Measurements from ENCODE around the gene PTF1A. TPM values are rescaled to one million over a fixed set of nuclear protein-coding genes. Genes with fewer than 3 reads are reported as not detected.

Gene PTF1A
- polyA plus RNA-seq, 1 of the 3 experiments (the other 2 are of a cell fraction): not detected

DNA sequence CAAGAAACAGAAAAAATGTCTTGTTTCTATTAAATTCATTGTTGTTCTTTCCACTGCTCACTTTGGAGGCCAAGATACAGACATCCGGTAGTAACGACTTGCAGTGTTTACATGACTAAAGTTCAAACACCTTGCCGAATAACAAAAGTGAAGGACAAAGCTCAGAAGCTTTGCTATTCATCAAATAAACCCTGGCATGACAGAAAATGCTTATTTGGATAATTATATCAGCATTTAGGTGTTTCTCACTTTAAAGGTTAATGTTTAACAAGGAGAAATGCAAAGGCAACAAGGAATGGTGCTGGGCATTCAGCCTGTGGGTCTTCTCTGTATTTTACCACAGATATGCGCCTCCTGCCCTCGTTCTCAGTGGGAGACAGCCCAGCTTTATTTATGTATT is 5.4 kb upstream of the PTF1A start:
- H3F3A ChIP-seq (replicated peaks; ENCODE audit: insufficient read depth): no peaks in the 10 kb centered on the region
- H3K4me2 ChIP-seq: no peak overlapping the region
- H3K27me3 ChIP-seq (ENCODE audit: insufficient read depth): peaks cover 15% of the 10 kb centered on the region
- no peaks in the 10 kb centered on the region for H3K4me1 ChIP-seq (ENCODE audit: control insufficient read depth in 1 of 2, insufficient read depth in 2 of 2, low read depth in 1 of 2, low read length in 1 of 2)
- no peaks in the 10 kb centered on the region for H3K79me2 ChIP-seq (ENCODE audit: insufficient read depth)
- no peak overlapping the region for H3K4me3 ChIP-seq (ENCODE audit: low read depth in 2 of 2, low read length in 1 of 2)
- H3K9me2 ChIP-seq: no peaks in the 10 kb centered on the region
- H3K36me3 ChIP-seq (replicated peaks in 1 of 2; ENCODE audit: control insufficient read depth in 1 of 2, insufficient read depth in 2 of 2, low read length in 1 of 2): no peaks in the 10 kb centered on the region
- no peak overlapping the region for H3K27ac ChIP-seq (ENCODE audit: low read depth in 2 of 2, low read length in 1 of 2)
- no peak for DNase-seq
- WGBS (ENCODE audit: low lambda C conversion rate): 35% methylated on average over 5 of the region's 5 CpGs
- ChIA-PET CTCF (interaction anchor here (0.5 to 1.5 kb wide), 3 partner anchors 28 to 108 kb away, joined by 4 to 7 read pairs (median 5); no protein-coding TSS in a partner anchor), POLR2A (no interaction called here)
- no peak overlapping the region for H3K9ac ChIP-seq
- no peaks in the 10 kb centered on the region for H4K20me1 ChIP-seq (ENCODE audit: insufficient read depth)
- H3K9me3 ChIP-seq: no peaks in the 10 kb centered on the region
- no peak overlapping the region for H2AFZ ChIP-seq (ENCODE audit: low read depth)
- TF ChIP-seq FOXM1 (IDR thresholded peaks at IDR 0.05; ENCODE audit: low read depth) (no peak), SIN3A (IDR thresholded peaks at IDR 0.05; ENCODE audit: borderline replicate concordance, low read depth, low read length) (no peak), RXRA (IDR thresholded peaks at IDR 0.05; ENCODE audit: borderline replicate concordance, low read depth) (no peak), GATA2 (CRISPR knock-in tag; IDR thresholded peaks at IDR 0.05) (no peak), MXI1 (IDR thresholded peaks at IDR 0.05; ENCODE audit: low read depth, low read length) (no peak), MEF2A (IDR thresholded peaks at IDR 0.05; ENCODE audit: borderline replicate concordance, low read depth) (no peak), NRF1 (IDR thresholded peaks at IDR 0.05; ENCODE audit: low read depth, low read length) (no peak), FOXJ3 (CRISPR knock-in tag; IDR thresholded peaks at IDR 0.05) (no peak), EZH2phosphoT487 (IDR thresholded peaks at IDR 0.05; ENCODE audit: borderline replicate concordance, low read depth) (no peak), CHD2 (IDR thresholded peaks at IDR 0.05; ENCODE audit: low read length, partially characterized antibody) (no peak)
- TF ChIP-seq, protein P1, sequence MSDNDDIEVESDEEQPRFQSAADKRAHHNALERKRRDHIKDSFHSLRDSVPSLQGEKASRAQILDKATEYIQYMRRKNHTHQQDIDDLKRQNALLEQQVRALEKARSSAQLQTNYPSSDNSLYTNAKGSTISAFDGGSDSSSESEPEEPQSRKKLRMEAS (IDR thresholded peaks at IDR 0.05; ENCODE audit: low read depth): no peak
- TF ChIP-seq, protein P2, sequence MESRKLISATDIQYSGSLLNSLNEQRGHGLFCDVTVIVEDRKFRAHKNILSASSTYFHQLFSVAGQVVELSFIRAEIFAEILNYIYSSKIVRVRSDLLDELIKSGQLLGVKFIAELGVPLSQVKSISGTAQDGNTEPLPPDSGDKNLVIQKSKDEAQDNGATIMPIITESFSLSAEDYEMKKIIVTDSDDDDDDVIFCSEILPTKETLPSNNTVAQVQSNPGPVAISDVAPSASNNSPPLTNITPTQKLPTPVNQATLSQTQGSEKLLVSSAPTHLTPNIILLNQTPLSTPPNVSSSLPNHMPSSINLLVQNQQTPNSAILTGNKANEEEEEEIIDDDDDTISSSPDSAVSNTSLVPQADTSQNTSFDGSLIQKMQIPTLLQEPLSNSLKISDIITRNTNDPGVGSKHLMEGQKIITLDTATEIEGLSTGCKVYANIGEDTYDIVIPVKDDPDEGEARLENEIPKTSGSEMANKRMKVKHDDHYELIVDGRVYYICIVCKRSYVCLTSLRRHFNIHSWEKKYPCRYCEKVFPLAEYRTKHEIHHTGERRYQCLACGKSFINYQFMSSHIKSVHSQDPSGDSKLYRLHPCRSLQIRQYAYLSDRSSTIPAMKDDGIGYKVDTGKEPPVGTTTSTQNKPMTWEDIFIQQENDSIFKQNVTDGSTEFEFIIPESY (IDR thresholded peaks at IDR 0.05; ENCODE audit: borderline replicate concordance, low read depth): no peak

DNA sequence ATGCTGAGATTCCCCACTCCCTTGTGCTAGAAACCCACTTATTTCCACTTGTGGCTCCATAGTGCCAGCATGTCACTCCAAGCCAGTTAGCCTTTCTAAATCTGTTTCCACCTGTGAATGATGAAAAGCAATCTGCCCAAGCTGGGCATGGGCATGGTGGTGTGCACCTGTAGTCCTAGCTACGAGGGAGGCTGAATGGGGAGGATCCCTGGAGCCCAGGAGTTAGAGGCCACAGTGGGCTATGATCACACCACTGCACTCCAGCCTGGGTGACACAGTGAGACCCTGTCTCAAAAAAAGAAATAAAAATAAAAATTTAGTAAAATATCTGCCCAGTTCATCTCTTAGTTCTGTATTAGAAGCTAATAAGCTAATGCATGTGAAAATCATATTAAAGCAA is 5.0 kb upstream of the PTF1A start:
- no peak for DNase-seq
- Histone ChIP-seq H2AFZ (ENCODE audit: low read depth) (no peak overlapping the region), H3F3A (replicated peaks; ENCODE audit: insufficient read depth) (no peaks in the 10 kb centered on the region), H3K4me1 (ENCODE audit: control insufficient read depth in 1 of 2, insufficient read depth in 2 of 2, low read depth in 1 of 2, low read length in 1 of 2) (no peaks in the 10 kb centered on the region), H3K4me3 (ENCODE audit: low read depth in 2 of 2, low read length in 1 of 2) (no peak overlapping the region), H3K36me3 (replicated peaks in 1 of 2; ENCODE audit: control insufficient read depth in 1 of 2, insufficient read depth in 2 of 2, low read length in 1 of 2) (no peaks in the 10 kb centered on the region), H3K4me2 (no peak overlapping the region), H3K9me2 (no peaks in the 10 kb centered on the region), H4K20me1 (ENCODE audit: insufficient read depth) (no peaks in the 10 kb centered on the region), H3K27me3 (ENCODE audit: insufficient read depth) (peaks cover 18% of the 10 kb centered on the region), H3K27ac (ENCODE audit: low read depth in 2 of 2, low read length in 1 of 2) (no peak overlapping the region), H3K9ac (no peak overlapping the region), H3K79me2 (ENCODE audit: insufficient read depth) (no peaks in the 10 kb centered on the region), H3K9me3 (no peaks in the 10 kb centered on the region)
- TF ChIP-seq SMC3 (IDR thresholded peaks at IDR 0.05; ENCODE audit: low read depth, low read length) (no peak), EP300 (IDR thresholded peaks at IDR 0.05; ENCODE audit: borderline replicate concordance in 1 of 2, low read depth in 1 of 2, low read length in 1 of 2) (no peak), FOXJ3 (CRISPR knock-in tag; IDR thresholded peaks at IDR 0.05) (no peak), POLR2AphosphoS5 (IDR thresholded peaks at IDR 0.05; ENCODE audit: low read depth, low read length) (no peak), MEF2A (IDR thresholded peaks at IDR 0.05; ENCODE audit: borderline replicate concordance, low read depth) (no peak), RAD21 (IDR thresholded peaks at IDR 0.05; ENCODE audit: low read length) (no peak), GABPA (IDR thresholded peaks at IDR 0.05; ENCODE audit: low read depth) (no peak), CHD2 (IDR thresholded peaks at IDR 0.05; ENCODE audit: low read length, partially characterized antibody) (no peak), TEAD4 (IDR thresholded peaks at IDR 0.05; ENCODE audit: borderline replicate concordance, insufficient read depth) (no peak), YY1 (IDR thresholded peaks at IDR 0.05; ENCODE audit: low read depth) (no peak), GATA2 (CRISPR knock-in tag; IDR thresholded peaks at IDR 0.05) (no peak), RXRA (IDR thresholded peaks at IDR 0.05; ENCODE audit: borderline replicate concordance, low read depth) (no peak), JUND (IDR thresholded peaks at IDR 0.05) (no peak), EZH2phosphoT487 (IDR thresholded peaks at IDR 0.05; ENCODE audit: borderline replicate concordance, low read depth) (no peak), FOSL2 (IDR thresholded peaks at IDR 0.05; ENCODE audit: borderline replicate concordance, low read depth) (no peak), RFX5 (IDR thresholded peaks at IDR 0.05; ENCODE audit: low read length) (no peak)
- TF ChIP-seq, protein P3, sequence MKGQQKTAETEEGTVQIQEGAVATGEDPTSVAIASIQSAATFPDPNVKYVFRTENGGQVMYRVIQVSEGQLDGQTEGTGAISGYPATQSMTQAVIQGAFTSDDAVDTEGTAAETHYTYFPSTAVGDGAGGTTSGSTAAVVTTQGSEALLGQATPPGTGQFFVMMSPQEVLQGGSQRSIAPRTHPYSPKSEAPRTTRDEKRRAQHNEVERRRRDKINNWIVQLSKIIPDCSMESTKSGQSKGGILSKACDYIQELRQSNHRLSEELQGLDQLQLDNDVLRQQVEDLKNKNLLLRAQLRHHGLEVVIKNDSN (IDR thresholded peaks at IDR 0.05; ENCODE audit: borderline replicate concordance, low read depth): no peak
- TF ChIP-seq, protein P4, sequence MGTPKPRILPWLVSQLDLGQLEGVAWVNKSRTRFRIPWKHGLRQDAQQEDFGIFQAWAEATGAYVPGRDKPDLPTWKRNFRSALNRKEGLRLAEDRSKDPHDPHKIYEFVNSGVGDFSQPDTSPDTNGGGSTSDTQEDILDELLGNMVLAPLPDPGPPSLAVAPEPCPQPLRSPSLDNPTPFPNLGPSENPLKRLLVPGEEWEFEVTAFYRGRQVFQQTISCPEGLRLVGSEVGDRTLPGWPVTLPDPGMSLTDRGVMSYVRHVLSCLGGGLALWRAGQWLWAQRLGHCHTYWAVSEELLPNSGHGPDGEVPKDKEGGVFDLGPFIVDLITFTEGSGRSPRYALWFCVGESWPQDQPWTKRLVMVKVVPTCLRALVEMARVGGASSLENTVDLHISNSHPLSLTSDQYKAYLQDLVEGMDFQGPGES (IDR thresholded peaks at IDR 0.05; ENCODE audit: low read depth, low read length): no peak
- TF ChIP-seq, protein P1 (IDR thresholded peaks at IDR 0.05; ENCODE audit: low read depth): no peak
- CTCF ChIA-PET: interaction anchor here (0.5 to 1.5 kb wide), 3 partner anchors 29 to 107 kb away, joined by 4 to 7 read pairs (median 5); no protein-coding TSS in a partner anchor
- 11% methylated on average over 1 of the region's 1 CpG for WGBS (ENCODE audit: low lambda C conversion rate)
- POLR2A ChIA-PET: no interaction called here
